Measurements from ENCODE around the gene TEDC1.

The TEDC1 gene

GRCh38 chr14:105525326-105525725, 34.3 kb downstream of the TEDC1 start:
- no peak for DNase-seq (ENCODE audit: low spot score)

DNA sequence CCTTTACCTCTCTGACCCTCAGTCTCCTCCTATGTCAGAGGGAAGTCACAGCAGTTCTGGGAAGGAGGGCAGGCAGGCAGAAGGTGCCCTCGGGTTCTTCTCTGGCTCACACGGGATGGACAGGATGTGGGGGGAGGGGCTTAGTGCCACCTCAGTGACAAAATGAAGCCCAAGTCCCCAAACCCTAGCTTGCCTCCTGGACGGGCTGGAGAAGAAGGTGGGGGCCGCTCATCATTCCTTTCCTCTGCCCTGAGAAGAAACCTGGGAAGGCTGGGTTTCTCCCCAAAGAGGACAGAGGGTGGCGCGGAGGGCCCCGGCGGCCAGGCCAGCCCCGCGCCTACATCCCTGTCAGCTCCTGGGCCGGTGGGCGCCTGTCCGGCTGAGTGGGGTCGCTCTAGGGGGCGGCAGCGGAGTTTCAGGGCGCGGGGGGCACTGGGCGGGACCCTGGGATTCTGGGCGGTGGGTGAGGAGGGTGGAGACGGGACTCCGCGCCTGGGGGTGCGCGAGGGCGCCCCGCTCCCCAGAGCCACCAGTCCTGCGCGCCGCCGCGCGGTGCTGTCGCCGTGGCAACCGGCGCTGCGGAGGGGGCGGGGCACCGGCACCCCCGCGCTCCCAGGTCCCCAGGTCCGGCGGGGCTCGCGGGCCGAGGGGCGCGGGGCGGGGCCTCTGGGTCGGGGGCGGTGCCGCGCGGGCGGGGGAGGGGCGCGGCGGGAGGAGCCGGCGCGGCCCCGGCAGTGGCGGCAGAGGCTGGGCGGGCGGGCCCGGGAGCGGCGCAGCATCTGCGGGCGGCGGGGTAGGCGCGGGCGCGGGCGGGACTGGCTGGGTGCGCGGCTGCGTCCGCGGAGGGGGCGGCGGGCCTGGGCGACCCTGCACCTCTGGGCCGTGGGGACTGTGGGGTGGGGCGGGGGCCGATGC, 35.1 kb downstream of the TEDC1 start, which contains the start of gene TMEM121:
TMEM121 (plus strand) TSS at position 723 of the 915 bp plus-strand sequence. CDS start 2,252 bp downstream, outside the sequence.
- DNase-seq (ENCODE audit: low spot score) = peak; percentile 39

DNA sequence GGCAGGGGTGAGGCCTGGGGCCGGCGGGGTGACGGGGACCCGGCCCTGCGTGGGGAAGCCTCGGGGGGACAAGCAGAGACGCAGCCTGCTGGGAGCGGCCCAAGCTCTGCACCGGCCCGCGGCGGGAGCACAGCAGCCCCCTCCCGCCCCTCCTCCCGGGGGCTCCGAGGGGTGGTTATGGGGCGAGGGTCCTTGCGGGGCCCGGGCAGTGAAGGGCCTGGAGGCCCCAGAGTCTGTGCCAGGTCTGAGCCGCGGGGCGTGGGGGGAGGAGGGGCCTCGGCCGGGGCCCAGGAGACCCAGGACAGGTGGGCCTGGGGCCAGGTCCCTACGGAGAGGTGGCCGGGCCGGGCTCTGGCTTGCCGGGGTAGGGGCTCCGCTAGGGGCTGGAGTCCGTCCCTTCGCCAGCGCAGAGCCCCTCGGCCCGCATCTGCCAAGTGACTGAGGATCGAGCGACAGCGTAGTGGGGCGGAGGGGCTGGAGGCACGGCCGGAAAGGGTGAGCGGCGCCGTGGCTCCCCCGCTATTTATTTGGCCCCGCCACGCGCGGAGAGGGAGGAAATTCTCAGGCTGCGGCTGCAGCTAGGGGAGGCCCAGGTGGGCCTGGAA, 35.8 kb downstream of the TEDC1 start:
- DNase-seq (ENCODE audit: low spot score) = no peak

GRCh38 chr14:105527381-105527825, 36.4 kb downstream of the TEDC1 start:
- no peak for DNase-seq (ENCODE audit: low spot score)

- peak; percentile 72 for DNase-seq (ENCODE audit: low spot score)
Measured at GRCh38 chr14:105527826-105528585, 37.0 kb downstream of the TEDC1 start.

GRCh38 chr14:105528586-105529318, 37.7 kb downstream of the TEDC1 start:
- no peak for DNase-seq (ENCODE audit: low spot score)

- no peak for DNase-seq (ENCODE audit: low spot score)
Measured at GRCh38 chr14:105529319-105529568, 38.2 kb downstream of the TEDC1 start.

- no peak for DNase-seq (ENCODE audit: low spot score)
Measured at GRCh38 chr14:105529569-105530284, 38.7 kb downstream of the TEDC1 start.

DNA sequence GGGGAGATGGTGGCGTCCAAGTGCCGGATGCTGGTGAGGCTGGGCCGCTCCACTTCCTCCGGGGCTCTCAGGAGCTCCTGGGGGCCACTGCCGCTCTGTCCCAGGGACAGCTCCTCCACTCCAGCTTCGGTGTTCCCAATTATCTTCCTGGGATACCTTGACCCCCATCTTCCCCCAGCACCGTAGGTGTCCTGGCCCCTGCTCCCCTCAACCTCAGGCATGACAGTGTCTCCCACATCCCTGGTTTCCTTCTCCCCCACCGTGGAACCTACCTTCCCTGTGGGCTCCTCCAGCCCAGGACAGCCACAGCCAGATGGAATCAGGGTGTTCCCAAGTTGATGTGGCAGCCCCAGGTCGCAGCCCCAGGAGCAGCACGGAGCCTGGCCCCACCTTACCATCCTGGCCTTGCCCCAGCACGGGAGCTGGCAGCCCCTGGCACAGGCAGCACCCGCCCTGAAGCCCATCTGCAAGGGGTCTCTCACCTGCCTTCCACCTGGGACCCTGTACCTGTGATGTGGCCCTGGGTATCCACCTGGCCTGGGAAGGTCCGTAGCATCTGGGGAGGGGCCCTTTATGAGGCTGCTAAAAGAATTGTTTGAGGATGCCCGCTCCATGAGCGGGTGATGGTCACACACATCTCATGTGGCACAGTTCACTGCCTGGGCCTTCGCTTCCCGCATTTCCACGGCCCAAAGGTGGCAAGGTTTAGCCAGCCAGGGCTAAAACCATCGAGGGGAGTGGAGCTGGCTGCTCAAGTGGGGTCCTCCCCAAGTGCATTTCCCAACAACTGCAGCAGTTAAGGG, 39.4 kb downstream of the TEDC1 start:
- no peak for DNase-seq (ENCODE audit: low spot score)

GRCh38 chr14:105531088-105531893, 40.2 kb downstream of the TEDC1 start:
- peak; percentile 26 for DNase-seq (ENCODE audit: low spot score)

- DNase-seq (ENCODE audit: low spot score) = peak; percentile 53
Measured at GRCh38 chr14:105531894-105532623, 41.0 kb downstream of the TEDC1 start.

DNA sequence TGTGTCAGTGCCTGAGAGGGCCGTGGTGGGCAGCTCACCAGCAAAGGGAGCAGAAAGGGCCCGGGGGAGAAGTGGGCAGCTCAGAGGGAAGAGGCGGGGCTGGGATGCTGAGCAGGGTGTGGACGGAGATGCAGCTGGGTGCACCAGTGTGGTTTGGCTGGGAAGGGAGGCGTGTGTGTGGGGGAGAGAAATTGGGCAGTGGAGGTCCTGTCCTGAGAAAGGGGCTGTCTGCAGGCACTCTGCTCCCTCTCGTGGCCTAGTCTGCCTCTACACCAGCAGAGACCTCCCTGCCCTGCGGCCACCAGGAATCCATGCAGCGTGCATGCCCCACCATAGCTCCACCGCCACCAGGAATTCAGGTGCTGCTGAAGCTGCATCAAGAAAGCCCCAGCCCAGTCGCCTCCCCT, 41.7 kb downstream of the TEDC1 start:
- peak; percentile 71 for DNase-seq (ENCODE audit: low spot score)

GRCh38 chr14:105533391-105533790, 42.3 kb downstream of the TEDC1 start:
- no peak for DNase-seq (ENCODE audit: low spot score)

- no peak for DNase-seq (ENCODE audit: low spot score)
Measured at GRCh38 chr14:105533811-105534498, 42.9 kb downstream of the TEDC1 start.

GRCh38 chr14:105534586-105534985, 43.5 kb downstream of the TEDC1 start:
- no peak for DNase-seq (ENCODE audit: low spot score)

- no peak for DNase-seq (ENCODE audit: low spot score)
Measured at GRCh38 chr14:105536051-105536450, 45.0 kb downstream of the TEDC1 start.

GRCh38 chr14:105536691-105537579, 45.9 kb downstream of the TEDC1 start:
- no peak for DNase-seq (ENCODE audit: low spot score)
